H1 (cell line): Measurements from ENCODE around the gene MMP19. TPM values are rescaled to one million over a fixed set of nuclear protein-coding genes. Genes with fewer than 3 reads are reported as not detected.

ENCODE experiments used
- CTCF ChIA-PET: fragments of 300-600 bp; sonication (Branson Sonifier 250); formaldehyde crosslinking; loops from one replicate; lab custom pipeline; 2021; ENCODE audit not compliant: partially characterized antibody; lab: Charles Lee
- POLR2A ChIA-PET: fragments of 300-600 bp; sonication (Branson Sonifier 250); formaldehyde crosslinking; loops from one replicate; lab custom pipeline; 2021; ENCODE audit warnings: inconsistent platforms; ENCODE audit not compliant: partially characterized antibody; lab: Charles Lee
- DNase-seq, 2 experiments: peaks; one replicate each; pipeline versions ENCODE4 v3.0.0 to v3.0.0-alpha.2; 2010 to 2022; ENCODE audit warnings: low spot score in 2 of 2, low read depth in 1 of 2, mixed read lengths in 1 of 2
- FAIRE-seq: peaks from 2 replicates; lab custom pipeline; 2011; peaks lifted over from hg19 to GRCh38; lab: Jason Lieb, UNC
- H2AFZ ChIP-seq: 2 replicates; pipeline ENCODE4 v1.8.1; 2012; ENCODE audit warnings: low read length, inconsistent platforms
- H2AK5ac ChIP-seq: 2 replicates; pipeline ENCODE4 v1.6.1; 2013; ENCODE audit warnings: low read depth, low read length
- H2BK120ac ChIP-seq: replicated peaks from 2 replicates; pipeline ENCODE3; 2013; ENCODE audit warnings: low read depth, low read length, inconsistent platforms
- H2BK12ac ChIP-seq: 2 replicates; pipeline ENCODE4 v1.6.1; 2013; ENCODE audit warnings: low read depth, low read length
- H2BK15ac ChIP-seq: 2 replicates; pipeline ENCODE4 v1.6.1; 2013; ENCODE audit warnings: low read length
- H2BK20ac ChIP-seq: 2 replicates; pipeline ENCODE4 v1.6.1; 2013; ENCODE audit warnings: low read length
- H2BK5ac ChIP-seq: 2 replicates; pipeline ENCODE4 v1.6.1; 2013; ENCODE audit warnings: low read depth, low read length
- H3K14ac ChIP-seq: 2 replicates; pipeline ENCODE4 v1.6.1; 2013; ENCODE audit warnings: inconsistent platforms; ENCODE audit not compliant: insufficient read length
- H3K18ac ChIP-seq: 2 replicates; pipeline ENCODE4 v1.6.1; 2013; ENCODE audit warnings: low read length; ENCODE audit errors: extremely low read depth
- H3K23ac ChIP-seq: 2 replicates; pipeline ENCODE4 v1.6.1; 2013; ENCODE audit warnings: inconsistent platforms; ENCODE audit not compliant: insufficient read length
- H3K23me2 ChIP-seq: 2 replicates; pipeline ENCODE4 v1.6.1; 2013; ENCODE audit warnings: low read depth, low read length
- H3K27ac ChIP-seq: 2 replicates; pipeline ENCODE4 v1.6.1; 2011; ENCODE audit warnings: low read depth, low read length, inconsistent platforms
- H3K27me3 ChIP-seq, 4 experiments: replicated peaks in 1 of 4; 1 replicate in 1 of 4; 2 replicates in 3 of 4; pipeline versions ENCODE4 v1.6.1 to v1.8.1; 2011 to 2013; ENCODE audit warnings: low read length in 3 of 4, mild to moderate bottlenecking in 3 of 4, inconsistent platforms in 2 of 4, mixed read lengths in 2 of 4, moderate library complexity in 1 of 4; ENCODE audit not compliant: control insufficient read depth in 3 of 4, insufficient read depth in 3 of 4; ENCODE audit errors: extremely low read depth in 1 of 4
- H3K36me3 ChIP-seq, 4 experiments: 2 replicates each; pipeline versions ENCODE4 v1.6.1 to v1.8.1; 2011 to 2013; ENCODE audit warnings: mild to moderate bottlenecking in 4 of 4, low read length in 3 of 4, moderate library complexity in 2 of 4, control low read depth in 1 of 4, inconsistent platforms in 1 of 4; ENCODE audit not compliant: insufficient read depth in 4 of 4, control insufficient read depth in 2 of 4
- H3K4ac ChIP-seq: replicated peaks from 2 replicates; pipeline ENCODE3; 2013; ENCODE audit warnings: low read length, low read depth, mixed read lengths, inconsistent platforms; ENCODE audit not compliant: insufficient read length
- H3K4me1 ChIP-seq, 4 experiments: replicated peaks in 1 of 4; 1 replicate in 1 of 4; 2 replicates in 3 of 4; pipeline versions ENCODE4 v1.6.1 to v1.8.1; 2011 to 2013; ENCODE audit warnings: low read length in 3 of 4, inconsistent platforms in 2 of 4, mixed read lengths in 1 of 4; ENCODE audit not compliant: insufficient read depth in 4 of 4, control insufficient read depth in 3 of 4
- H3K4me2 ChIP-seq, 2 experiments: 2 replicates each; pipeline versions ENCODE4 v1.6.1 to v1.8.1; 2011 to 2013; ENCODE audit warnings: low read depth in 2 of 2, low read length in 2 of 2, control low read depth in 1 of 2, inconsistent platforms in 1 of 2, mild to moderate bottlenecking in 1 of 2; ENCODE audit not compliant: insufficient read depth in 1 of 2
- H3K4me3 ChIP-seq, 4 experiments: fragments of 200-600, 300-600 bp in 1 of 4; sonication (generic), shearing (Covaris generic), sonication (Bioruptor Twin) in 1 of 4; 2 replicates each; pipeline versions ENCODE4 v1.5.1 to v1.8.1; 2011 to 2016; ENCODE audit warnings: low read length in 4 of 4, low read depth in 3 of 4, control low read depth in 2 of 4, inconsistent platforms in 2 of 4, mild to moderate bottlenecking in 2 of 4, mixed read lengths in 1 of 4, moderate library complexity in 1 of 4; ENCODE audit not compliant: insufficient read depth in 2 of 4; ENCODE audit errors: extremely low read depth in 1 of 4
- H3K56ac ChIP-seq: replicated peaks from 2 replicates; pipeline ENCODE3; 2013; ENCODE audit warnings: low read depth, mild to moderate bottlenecking, mixed read lengths, low read length, inconsistent platforms; ENCODE audit not compliant: insufficient read length
- H3K79me1 ChIP-seq: 2 replicates; pipeline ENCODE4 v1.6.1; 2013; ENCODE audit warnings: low read depth, low read length, control low read depth
- H3K79me2 ChIP-seq, 2 experiments: 2 replicates each; pipeline versions ENCODE4 v1.6.1 to v1.8.1; 2012 to 2013; ENCODE audit warnings: low read length in 2 of 2, mild to moderate bottlenecking in 2 of 2, inconsistent platforms in 1 of 2; ENCODE audit not compliant: insufficient read depth in 2 of 2, control insufficient read depth in 1 of 2
- H3K9ac ChIP-seq, 4 experiments: replicated peaks in 1 of 4; 1 replicate in 1 of 4; 2 replicates in 3 of 4; pipeline versions ENCODE4 v1.6.1 to v1.8.1; 2011 to 2013; ENCODE audit warnings: low read depth in 3 of 4, low read length in 3 of 4, control low read depth in 2 of 4, mild to moderate bottlenecking in 2 of 4, moderate library complexity in 2 of 4, inconsistent platforms in 1 of 4; ENCODE audit errors: extremely low read depth in 1 of 4
- H3K9me3 ChIP-seq, 2 experiments: 2 replicates each; pipeline versions ENCODE4 v1.6.1 to v1.8.1; 2012 to 2013; ENCODE audit warnings: mild to moderate bottlenecking in 2 of 2, moderate library complexity in 2 of 2, control low read depth in 1 of 2, inconsistent platforms in 1 of 2, low read depth in 1 of 2, low read length in 1 of 2, mixed read lengths in 1 of 2; ENCODE audit not compliant: insufficient read depth in 2 of 2
- H4K20me1 ChIP-seq, 2 experiments: replicated peaks in 1 of 2; 2 replicates each; pipeline versions ENCODE3 to v1.8.1; 2011 to 2013; ENCODE audit warnings: inconsistent platforms in 2 of 2, low read length in 2 of 2, mild to moderate bottlenecking in 1 of 2; ENCODE audit not compliant: insufficient read depth in 2 of 2, control insufficient read depth in 1 of 2
- H4K5ac ChIP-seq: 2 replicates; pipeline ENCODE4 v1.6.1; 2013; ENCODE audit warnings: low read length, low read depth, mixed read lengths, inconsistent platforms; ENCODE audit not compliant: insufficient read length
- H4K8ac ChIP-seq: 2 replicates; pipeline ENCODE4 v1.8.0; 2013; ENCODE audit warnings: mild to moderate bottlenecking, moderate library complexity, low read length, inconsistent platforms; ENCODE audit not compliant: insufficient read depth; ENCODE audit errors: extremely low read depth
- H4K91ac ChIP-seq: replicated peaks from 2 replicates; pipeline ENCODE3; 2013; ENCODE audit warnings: low read length, mixed read lengths, inconsistent platforms; ENCODE audit not compliant: insufficient read length
- BCL11A ChIP-seq, 2 experiments: IDR thresholded peaks; one replicate each; pipeline ENCODE4 v1.6.1; 2011; ENCODE audit warnings: low read depth in 2 of 2, low read length in 2 of 2, mild to moderate bottlenecking in 2 of 2
- NRF1 ChIP-seq: IDR thresholded peaks from 2 replicates; pipeline ENCODE4 v1.6.1; 2011; ENCODE audit warnings: mild to moderate bottlenecking, low read depth, low read length, improper control_type of control experiment
- WGBS, 2 experiments: shearing (Covaris generic) in 1 of 2; methylation state at CpG; one replicate each; pipeline versions ENCODE4 v1.1.6 to v1.1.7; 2013 to 2015; ENCODE audit warnings: low lambda C conversion rate in 2 of 2, mixed read lengths in 2 of 2, inconsistent platforms in 1 of 2, low coverage in 1 of 2, missing lambda C conversion rate in 1 of 2; ENCODE audit not compliant: insufficient replicate concordance in 2 of 2, insufficient coverage in 1 of 2, insufficient read length in 1 of 2; ENCODE audit errors: extremely low coverage in 1 of 2, missing lambda C conversion rate in 1 of 2; 5-methylcytosine and 5-hydroxymethylcytosine counted together
- polyA plus RNA-seq, 7 experiments: library from polyadenylated mRNA; depleted of rRNA in 3 of 7; stranded (reverse) in 5 of 7; unstranded in 2 of 7; fragments of >200 nt in 5 of 7; fragments of 200-250 nt in 2 of 7; gene quantifications; 1 replicate in 5 of 7; 2 replicates in 1 of 7; 4 replicates in 1 of 7; pipeline versions ENCODE4 v1.2.1 to v1.2.3, GENCODE V29; 2011 to 2013; ENCODE audit warnings: missing spikeins in 2 of 7, mixed read lengths in 2 of 7
- total RNA-seq: library from RNA; stranded (reverse); fragmentation: NEBNext Ultra II Directional; extraction: Animal tissue kit (Norgen Biotek cat#: 25700); gene quantifications from 2 replicates; pipeline ENCODE4 v1.2.1, GENCODE V29; 2021
- TF ChIP-seq, protein P1 (sequence below): IDR thresholded peaks from 2 replicates; pipeline ENCODE4 v1.6.1; 2012; ENCODE audit warnings: low read length, inconsistent platforms

Gene MMP19
- total and polyA plus RNA-seq, 2 of the 8 experiments (the other 6 are each of a cell fraction or from before 2014, with no cell fraction given), result 2.7 to 3.3 TPM

- POLR2A ChIA-PET, result interaction anchor here (0.8 to 12.7 kb wide), 17 partner anchors 8 to 155 kb away, joined by 3 to 133 read pairs (median 11); partner anchors contain the start of genes BLOC1S1, CD63, DNAJC14 and MMP19
- no peak overlapping the region for H3K14ac ChIP-seq
- H4K20me1 ChIP-seq, result peaks cover 7 to 13% of the 10 kb centered on the region in 2 experiments
- H3K9ac ChIP-seq, result peak overlapping the region in 1 of 4 experiments; percentile 92; a peak in 2 of 7 replicates
- no peak overlapping the region for H2BK120ac ChIP-seq
- H3K27me3 ChIP-seq, result no peaks in the 10 kb centered on the region
- H3K79me2 ChIP-seq, result peaks cover 19 to 53% of the 10 kb centered on the region in 2 experiments
- CTCF ChIA-PET, result interaction anchor here (0.6 to 18.0 kb wide), 6 partner anchors 12 to 228 kb away, joined by 3 to 224 read pairs (median 4); partner anchors contain the start of genes DNAJC14 and GDF11
- no peak overlapping the region for H4K5ac ChIP-seq
- no peak overlapping the region for H2BK20ac ChIP-seq
- H3K18ac ChIP-seq, result no peak overlapping the region
- no peak overlapping the region for H2BK12ac ChIP-seq
- H4K91ac ChIP-seq, result no peak overlapping the region
- H3K56ac ChIP-seq, result no peak overlapping the region
- DNase-seq (no peak), FAIRE-seq (no peak)
- peak overlapping the region; percentile 74 to 96; a peak in 3 of 4 replicates for H3K4me2 ChIP-seq
- H2AFZ ChIP-seq, result no peak overlapping the region
- H3K4me3 ChIP-seq, result peak overlapping the region; percentile 87 to 100 (median 96); a peak in 6 of 8 replicates
- H3K79me1 ChIP-seq, result peaks cover 4% of the 10 kb centered on the region; the same call in 1 of the 2 replicates
- TF ChIP-seq NRF1 (no peak), BCL11A (IDR thresholded peaks at IDR 0.05; ENCODE audit: low read depth in 2 of 2, low read length in 2 of 2) (no peak)
- TF ChIP-seq, protein P1, sequence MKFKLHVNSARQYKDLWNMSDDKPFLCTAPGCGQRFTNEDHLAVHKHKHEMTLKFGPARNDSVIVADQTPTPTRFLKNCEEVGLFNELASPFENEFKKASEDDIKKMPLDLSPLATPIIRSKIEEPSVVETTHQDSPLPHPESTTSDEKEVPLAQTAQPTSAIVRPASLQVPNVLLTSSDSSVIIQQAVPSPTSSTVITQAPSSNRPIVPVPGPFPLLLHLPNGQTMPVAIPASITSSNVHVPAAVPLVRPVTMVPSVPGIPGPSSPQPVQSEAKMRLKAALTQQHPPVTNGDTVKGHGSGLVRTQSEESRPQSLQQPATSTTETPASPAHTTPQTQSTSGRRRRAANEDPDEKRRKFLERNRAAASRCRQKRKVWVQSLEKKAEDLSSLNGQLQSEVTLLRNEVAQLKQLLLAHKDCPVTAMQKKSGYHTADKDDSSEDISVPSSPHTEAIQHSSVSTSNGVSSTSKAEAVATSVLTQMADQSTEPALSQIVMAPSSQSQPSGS, result no peak
- no peaks in the 10 kb centered on the region; a peak in 1 of 4 replicates for H3K9me3 ChIP-seq
- H2BK15ac ChIP-seq, result no peak overlapping the region
- H3K4me1 ChIP-seq, result peaks cover 3 to 8% (median 5%) of the 10 kb centered on the region in 4 experiments
- H2AK5ac ChIP-seq, result no peak overlapping the region
- peaks cover 2% of the 10 kb centered on the region; the same call in 1 of the 2 replicates for H3K23me2 ChIP-seq
- WGBS, 2 experiments, result 86% methylated on average over 6 of the region's 6 CpGs; no CpG with 5 or more reads in 1 of the 2 experiments
- no peak overlapping the region for H3K4ac ChIP-seq
- no peak overlapping the region for H3K27ac ChIP-seq
- no peak overlapping the region for H3K23ac ChIP-seq
- peaks cover 8 to 49% (median 33%) of the 10 kb centered on the region in 4 experiments for H3K36me3 ChIP-seq
- H4K8ac ChIP-seq, result no peak overlapping the region
- no peak overlapping the region for H2BK5ac ChIP-seq
Observed at GRCh38 chr12:55818886-55819285, 23.9 kb downstream of the MMP19 start.
